Retina (tissue), 1 donor: ENCODE results near the gene PSG2.
"Not testable (repeated sequence)": the region's sequence is repeated elsewhere in the genome, so short reads cannot be mapped to it uniquely, and the experiment has no call there.

ENCODE experiments used
- DNase-seq: peaks from one replicate; pipeline ENCODE4 v3.0.0-alpha.2; 2016

The PSG2 gene

DNA sequence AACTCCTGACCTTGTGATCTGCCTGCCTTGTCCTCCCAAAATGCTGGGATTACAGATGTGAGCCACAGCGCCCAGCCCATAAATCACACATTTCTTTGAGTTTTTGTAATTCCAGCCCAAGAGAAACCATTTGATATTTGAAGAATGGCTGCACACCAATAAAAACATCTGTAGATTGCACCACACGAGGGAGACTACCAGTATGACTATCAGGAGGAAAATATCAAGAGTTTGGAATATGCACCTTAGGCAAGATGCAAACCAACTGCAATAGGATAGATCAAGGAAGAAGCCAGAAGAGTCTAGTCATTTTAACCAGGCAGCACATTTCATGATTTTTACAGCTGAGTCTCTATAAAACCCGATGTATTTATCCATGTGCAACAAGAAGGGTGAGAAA, 20.1 kb downstream of the PSG2 start:
- not testable (repeated sequence) for DNase-seq

DNA sequence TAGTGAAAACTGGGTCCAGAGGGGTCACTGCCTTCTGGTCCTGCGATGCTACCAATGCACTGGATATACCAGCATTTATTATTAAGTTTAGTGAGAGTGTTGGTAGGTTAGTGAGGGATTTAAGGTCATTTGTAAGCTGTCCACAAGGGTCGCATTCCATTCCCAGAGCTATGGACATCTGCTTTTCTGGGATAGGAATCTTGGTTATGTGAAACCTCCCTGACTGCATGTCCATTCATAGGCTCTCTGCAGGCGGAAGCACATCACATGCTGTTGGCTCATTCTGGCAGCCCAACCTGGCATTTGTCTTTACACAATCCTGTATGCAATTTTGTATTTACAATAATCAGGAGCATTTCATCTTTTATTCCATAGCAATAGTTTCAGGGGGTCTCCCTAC, 21.2 kb downstream of the PSG2 start:
- DNase-seq, result not testable (repeated sequence)

DNA sequence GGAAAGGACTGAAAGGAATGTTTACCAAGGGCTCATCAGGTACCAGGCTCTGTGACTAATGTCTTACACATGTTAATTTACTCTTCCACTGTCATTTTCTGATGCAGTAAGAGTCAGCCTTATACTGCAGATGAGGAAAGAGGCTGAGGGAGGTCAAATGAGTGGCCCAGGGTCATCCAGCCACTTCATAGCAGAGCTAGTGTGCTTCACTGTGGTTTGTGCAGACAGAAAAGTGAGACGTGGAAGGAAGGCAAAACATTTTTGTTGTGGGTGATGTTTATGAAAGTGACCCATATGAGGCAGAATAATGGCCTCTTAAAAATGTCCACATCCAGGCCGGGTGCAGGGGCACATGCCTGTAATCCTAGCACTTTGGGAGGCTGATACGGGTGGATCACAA, 22.2 kb downstream of the PSG2 start:
- DNase-seq, result not testable (repeated sequence)

DNA sequence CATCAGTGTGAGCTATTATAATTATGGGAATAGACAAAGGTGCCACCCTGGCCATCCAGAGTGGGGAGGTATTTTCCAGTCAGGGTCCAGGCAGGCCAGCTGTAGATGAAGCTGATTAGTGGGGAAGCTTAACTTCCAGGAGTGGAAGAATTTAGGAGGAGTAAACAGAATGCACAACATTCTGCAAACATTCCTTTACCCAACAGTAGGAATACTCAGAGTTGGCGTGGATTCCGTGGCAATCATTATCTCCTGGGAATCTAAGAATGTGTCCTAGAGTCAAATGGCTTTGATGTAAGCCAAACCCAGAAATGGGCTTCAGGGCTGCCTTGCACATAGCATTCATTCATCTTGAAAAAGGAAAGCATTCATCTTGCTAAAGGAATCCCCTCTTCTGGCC, 23.0 kb downstream of the PSG2 start:
- not testable (repeated sequence) for DNase-seq

DNA sequence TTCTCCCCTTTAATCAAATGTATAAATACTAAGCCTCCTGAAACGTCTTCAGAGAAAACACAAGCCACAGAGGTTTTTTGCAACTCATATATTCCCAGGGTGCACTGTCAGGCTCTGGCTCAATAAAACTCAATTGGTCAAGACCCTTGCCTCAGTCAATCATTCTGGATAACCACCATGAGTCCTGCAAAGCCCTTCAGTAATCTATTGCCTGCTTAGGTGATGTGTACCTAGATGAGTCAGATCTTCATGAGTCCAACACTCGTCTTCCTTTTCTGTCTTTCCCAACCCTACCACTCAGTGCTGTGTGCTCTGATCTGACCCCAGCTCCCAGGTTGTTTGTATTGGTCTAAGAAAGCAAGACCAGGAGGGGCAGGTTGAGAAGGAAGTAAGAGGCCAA, 24.1 kb downstream of the PSG2 start:
- DNase-seq, result not testable (repeated sequence)

DNA sequence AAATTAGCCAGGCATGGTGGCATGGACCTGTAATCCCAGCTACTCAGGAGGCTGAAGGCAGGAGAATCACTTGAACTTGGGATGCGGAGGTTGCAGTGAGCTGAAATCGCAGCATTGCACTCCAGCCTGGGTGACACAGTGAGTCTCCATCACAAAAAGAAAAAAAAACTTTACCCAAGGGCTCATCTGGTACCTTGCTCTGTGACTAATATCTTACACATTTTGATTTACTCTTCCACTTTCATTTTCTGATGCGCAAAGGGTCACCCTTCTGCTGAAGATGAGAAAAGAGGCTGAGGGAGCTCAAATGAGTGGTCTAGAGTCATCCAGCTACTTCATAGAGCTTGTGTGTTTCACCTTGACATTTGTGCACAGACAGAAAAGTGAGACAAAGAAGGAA, 34.5 kb downstream of the PSG2 start:
- not testable (repeated sequence) for DNase-seq

DNA sequence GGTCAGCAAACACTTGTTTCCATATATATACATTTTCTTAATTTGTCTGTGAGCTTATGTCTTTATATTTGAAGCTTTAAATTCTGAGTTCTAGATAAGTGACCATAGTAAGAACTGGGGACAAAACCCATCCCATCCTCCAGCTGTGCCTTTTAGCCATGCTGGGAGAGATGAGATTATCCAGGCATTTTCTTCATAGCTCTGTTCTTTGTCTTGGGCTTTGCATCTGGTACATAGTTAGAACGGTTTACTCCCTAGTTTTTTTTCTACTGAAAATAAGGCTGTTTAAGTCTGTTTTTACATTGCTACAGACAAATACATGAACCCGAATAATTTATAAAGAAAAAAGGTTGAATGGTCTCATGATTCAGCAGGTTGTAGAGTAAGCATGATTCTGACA, 35.9 kb downstream of the PSG2 start:
- not testable (repeated sequence) for DNase-seq

DNA sequence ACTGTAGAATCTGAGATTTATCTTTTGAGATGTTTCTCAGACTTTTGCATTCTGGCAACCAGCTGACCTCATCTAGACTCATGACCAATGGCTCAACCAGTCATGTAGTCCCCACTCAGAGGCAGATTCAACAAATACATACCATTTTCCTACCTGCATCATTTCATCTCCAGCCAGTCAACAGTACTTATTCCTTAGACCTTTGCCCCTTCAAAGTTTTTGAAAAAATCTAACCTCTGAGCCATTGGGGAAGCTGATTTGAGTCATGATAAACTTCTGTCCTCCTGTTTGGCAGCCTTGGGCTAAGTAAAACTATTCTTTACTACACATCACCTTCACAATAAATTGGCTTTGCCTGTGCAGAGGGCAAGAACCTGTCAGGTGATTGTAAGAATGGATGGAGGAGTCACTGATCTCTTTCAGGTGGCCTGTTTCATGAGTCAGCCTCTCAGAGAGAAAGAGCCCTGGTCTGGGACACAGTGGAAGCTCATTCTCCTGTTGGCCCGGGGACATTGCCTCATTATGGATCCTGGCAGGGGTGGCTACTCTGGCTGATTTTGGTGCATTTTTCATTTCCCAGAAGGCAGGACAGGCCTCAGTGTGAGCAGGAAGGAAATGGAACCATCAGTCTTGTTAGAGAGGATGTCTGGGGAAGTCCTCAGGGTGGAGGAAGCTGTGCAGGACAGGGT, 38.9 kb downstream of the PSG2 start:
- not testable (repeated sequence) for DNase-seq

DNA sequence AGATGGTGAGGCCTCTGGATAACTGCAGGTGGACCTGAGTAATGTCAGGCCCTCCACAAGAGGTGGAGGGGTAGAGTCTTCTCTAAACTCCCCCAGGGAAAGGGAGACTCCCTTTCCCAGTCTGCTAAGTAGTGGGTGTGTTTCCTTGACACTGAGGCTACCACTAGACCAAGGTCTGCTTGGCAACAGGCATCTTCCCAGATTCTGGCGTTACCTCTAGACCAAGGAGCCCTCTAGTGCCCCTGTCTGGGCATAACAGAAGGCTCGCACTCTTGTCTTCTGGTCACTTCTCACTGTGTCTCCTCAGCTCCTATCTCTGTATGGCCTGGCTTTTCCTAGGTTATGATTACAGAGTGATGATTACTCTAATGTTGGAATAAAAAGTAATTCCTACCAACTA, 50.9 kb downstream of the PSG2 start:
- DNase-seq, result not testable (repeated sequence)

DNA sequence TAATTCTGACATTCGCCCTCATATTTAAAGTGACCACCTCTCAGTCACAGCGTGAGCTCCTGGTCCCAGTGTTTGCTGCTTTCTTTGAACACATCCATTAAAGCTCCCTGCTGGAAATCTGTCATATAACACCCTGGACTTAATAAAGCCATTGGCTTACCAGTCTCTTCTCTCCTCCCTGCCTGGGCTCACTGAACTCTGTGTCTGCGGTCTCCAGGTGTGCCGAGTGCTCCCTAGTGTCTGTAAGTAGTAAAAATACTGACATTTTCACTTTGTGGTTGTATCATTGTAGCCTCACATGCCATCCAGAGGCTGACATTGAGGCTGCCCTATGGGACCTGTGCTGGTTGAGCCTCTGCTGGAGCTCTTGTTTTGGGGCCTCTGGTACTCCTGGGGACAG, 53.6 kb downstream of the PSG2 start:
- DNase-seq, result no peak

DNA sequence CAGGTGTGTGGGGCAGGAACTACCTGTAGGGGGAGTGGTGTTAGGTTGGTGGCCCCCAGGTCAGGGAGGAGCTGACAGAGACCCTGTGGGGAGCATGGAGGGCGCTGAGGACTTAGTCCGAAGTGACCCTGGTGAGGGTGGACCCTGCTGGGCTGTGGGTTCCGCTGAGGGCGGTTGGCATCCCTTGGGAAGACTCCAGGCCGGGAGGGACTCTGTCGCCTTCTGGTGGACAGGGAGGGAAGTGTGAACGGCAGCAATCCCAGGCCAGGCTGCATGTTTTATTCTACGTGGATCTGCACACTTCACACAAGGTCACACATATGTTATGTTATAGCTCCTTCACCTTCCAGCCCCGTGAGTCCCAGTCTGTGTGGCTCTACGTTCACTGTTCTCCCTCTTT, 54.5 kb downstream of the PSG2 start:
- not testable (repeated sequence) for DNase-seq

DNA sequence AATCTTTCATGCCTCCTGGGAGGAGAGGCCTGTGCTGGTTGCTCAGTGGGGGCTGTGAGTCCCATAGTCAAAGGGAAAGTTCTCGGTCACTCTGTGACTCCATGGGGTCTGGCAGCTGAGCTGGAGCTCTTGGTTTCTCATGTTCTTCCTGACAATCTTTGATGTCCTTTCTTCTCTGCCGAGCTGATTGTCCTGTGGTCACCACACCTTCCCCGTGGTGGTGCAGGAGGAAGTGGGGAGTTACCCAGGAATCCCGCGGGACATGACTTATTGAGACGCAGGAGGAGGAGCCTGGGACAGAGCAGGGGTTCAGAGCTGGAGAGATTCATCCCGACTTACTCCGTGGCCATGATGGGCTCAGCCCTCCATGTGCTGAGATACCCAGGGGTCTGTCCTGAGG, 55.4 kb downstream of the PSG2 start:
- DNase-seq, result not testable (repeated sequence)

DNA sequence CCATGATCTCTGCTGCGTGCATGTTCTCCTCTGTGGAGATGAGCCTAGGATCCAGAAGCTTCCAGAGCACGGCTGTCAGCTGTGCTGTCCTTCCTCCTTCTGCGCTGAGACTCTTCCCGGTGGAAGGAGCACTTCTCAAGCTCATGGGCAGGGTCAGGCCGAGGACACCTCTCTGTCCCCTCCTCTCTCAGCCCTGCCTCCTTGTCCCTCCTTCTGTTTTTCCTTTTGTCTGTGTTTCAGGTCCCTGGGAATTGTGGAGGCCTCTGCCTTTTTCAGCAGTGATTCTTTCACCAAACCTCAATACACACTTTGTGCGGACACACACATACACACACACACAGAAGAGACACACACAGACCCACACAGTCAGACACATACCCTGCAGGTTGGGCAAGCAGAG, 56.1 kb downstream of the PSG2 start, which contains the start of gene PSG11:
Gene PSG11, minus strand, starts transcription at position 101 of the 400 bp plus-strand sequence. Its CDS starts 97 bp downstream, at position 4.
- DNase-seq, result not testable (repeated sequence)

DNA sequence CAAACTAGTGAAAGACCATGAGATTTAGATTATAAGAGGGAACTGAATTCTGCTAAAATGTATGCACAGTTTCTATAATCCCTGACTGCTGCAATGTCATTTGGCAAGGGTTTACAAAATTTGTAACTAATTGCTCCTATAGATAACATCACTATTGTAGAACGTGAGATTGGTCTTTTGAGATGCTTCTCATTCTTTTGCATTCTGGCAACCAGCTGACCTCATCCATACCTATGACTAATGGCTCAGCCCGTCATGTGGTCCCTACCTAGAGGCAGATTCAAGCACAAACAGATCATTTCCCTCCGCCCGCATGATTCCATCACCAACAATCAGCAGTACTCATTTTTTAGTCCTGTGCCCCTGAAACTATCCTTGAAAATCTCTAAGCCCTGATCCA, 60.4 kb downstream of the PSG2 start:
- not testable (repeated sequence) for DNase-seq

DNA sequence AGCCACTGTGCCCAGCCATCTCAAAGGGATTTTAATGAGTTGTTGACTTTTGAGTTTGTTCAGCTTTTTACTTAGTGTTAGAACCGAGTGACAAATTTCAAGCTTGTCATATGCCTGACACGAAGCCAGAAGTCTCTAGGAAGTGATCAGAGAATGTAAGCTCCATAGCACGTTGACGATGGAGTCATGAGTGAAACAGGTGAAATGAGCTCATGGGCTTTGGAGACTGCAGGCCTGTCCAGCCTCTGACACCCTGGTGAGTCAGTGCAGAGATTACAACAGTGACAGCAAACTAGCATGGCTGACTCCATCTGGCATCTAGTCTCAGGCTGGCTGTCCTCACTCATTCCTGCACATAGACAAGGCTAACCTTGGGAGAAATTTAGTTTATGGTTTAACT, 60.9 kb downstream of the PSG2 start:
- DNase-seq, result not testable (repeated sequence)

DNA sequence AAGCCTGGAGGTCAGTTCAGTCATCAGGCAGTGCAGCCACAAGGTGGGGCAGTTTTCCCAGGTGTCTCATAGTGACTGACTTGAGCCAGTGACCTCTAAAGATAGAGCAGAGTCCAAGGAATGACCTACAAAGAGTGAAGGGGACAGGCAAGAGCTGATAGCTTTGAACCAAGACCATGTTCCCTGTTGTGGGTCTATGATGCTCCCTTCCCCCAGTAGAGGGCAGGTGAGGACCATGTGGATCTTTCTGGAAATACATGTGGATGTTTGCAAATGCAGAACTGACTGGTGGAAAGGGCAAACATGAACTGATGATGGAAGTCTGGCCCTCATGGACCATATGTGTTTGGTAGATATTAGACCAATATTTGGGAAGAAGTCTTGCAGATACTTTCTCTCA, 62.9 kb downstream of the PSG2 start:
- not testable (repeated sequence) for DNase-seq
